Activated CD4-positive, alpha-beta T cell treated with anti-CD3 and anti-CD28 coated beads, Interleukin-2, amount 50 U/mL, for 4 hours (primary cell): ENCODE data around the gene PLOD2.

Experiments used
- DNase-seq, 2 experiments: peaks; one replicate each; pipeline ENCODE4 v3.0.0-alpha.2; 2020

The PLOD2 gene

DNA sequence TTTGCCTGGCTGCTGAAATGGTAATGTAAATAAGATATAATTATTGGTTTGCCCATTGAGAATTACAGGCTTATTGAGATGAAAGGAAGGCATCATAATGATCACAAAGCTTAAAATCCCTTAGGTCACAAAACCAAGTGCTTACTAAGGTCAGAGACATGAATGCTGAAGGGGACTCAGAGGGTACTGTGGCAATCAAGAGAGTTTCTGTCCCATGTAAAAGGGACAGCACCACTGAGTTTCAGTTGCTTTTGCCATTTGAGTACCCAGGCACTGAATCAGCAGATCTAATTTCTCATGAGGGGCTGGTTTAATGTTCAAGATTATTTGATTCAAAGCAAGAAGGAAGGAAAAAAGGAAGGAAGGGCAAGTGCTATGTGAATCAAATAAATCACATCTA, 127.0 kb downstream of the PLOD2 start:
- DNase-seq: no peak

DNA sequence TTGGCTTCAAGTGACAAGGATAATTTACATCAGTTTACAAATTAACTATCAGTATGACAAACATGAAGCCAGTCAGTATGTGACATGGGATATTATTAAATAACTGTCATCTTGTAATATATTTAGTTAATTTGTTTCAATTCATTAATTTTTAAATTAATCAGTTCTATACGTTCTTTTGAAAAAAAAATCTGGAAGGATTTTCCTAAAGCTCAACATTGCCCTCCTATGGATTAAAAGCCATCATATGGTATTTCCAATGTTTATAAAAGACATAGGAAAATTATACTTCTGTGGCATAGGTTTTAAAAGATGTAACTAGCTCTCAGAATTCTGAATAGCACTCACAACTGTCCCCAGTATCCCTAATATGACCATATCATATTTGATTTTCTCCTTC, 134.4 kb downstream of the PLOD2 start:
- no peak for DNase-seq

DNA sequence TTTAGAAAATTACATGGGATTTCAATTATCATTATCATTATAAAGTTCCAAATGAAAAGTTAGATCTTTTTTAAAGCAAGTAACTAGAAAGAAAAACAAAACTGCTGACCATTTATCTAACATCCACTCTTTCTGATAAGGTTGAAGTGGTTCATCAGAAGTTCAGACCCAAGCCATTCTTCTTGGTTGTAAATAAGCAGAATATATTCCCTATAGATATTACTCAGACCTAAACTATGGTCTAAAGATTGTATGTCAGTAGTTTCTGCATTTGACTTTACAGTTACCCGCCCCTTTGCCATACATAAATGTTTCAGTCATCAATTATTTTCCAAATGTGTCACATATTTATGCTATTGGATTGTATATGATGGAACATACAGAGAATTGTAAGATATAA, 136.7 kb downstream of the PLOD2 start:
- no peak for DNase-seq

DNA sequence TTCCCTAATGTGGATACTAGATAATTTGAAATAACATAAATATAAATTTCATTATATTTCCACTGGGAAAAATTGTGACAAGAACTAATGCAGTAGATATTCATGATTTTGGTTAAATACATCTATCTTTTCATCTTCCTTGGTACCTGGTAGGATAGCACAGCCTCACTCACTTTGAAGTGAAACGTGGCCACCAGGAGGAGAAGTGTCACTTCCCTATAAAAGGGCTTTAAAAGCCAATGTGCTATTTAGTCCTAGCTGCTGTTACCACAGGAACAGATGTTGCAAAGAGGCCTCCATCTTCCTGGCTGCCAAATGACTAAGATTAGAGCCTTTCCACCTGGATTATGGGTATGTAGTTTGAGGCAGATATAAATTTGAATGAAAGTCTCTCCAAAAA, 140.0 kb downstream of the PLOD2 start:
- DNase-seq: no peak

DNA sequence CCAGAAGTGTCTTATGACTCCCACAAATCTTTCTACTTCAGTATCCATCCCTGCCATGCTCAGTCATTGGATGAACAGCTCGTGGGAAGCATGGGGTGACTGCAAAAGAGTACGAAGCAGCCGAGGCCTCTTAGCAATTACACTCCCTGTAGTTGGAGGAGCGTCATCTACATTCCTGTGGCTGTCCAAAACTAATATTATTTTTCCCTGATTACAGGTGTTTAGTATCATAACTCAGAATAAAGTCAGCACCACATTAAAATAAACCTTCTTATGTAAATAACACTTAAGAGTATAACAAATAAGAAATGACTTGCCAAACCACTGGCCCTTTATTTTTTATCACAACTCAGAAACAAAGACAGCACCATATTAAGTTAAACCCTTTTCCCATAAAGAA, 141.5 kb downstream of the PLOD2 start:
- DNase-seq: no peak
